CD4-positive, alpha-beta T cell treated with Interleukin-4 for 1 hour (primary cell): ENCODE results near the gene NTPCR.

Experiments
- DNase-seq, 2 donors: peaks; one replicate each; pipeline ENCODE4 v3.0.0-alpha.2; 2020 to 2022

Gene NTPCR

GRCh38 chr1:232927830-232928505 is 22.4 kb upstream of the NTPCR start:
- DNase-seq: no peak

- no peak for DNase-seq
Measured at GRCh38 chr1:232932486-232933425, 17.7 kb upstream of the NTPCR start.

GRCh38 chr1:232936941-232937340 is 13.5 kb upstream of the NTPCR start:
- no peak for DNase-seq

- DNase-seq: no peak
Measured at GRCh38 chr1:232937741-232938375, 12.6 kb upstream of the NTPCR start.

GRCh38 chr1:232938926-232939325 is 11.5 kb upstream of the NTPCR start:
- no peak for DNase-seq

GRCh38 chr1:232939748-232940147 is 10.7 kb upstream of the NTPCR start:
- DNase-seq: no peak

GRCh38 chr1:232940262-232940661 is 10.1 kb upstream of the NTPCR start:
- no peak for DNase-seq

- no peak for DNase-seq
Measured at GRCh38 chr1:232942413-232943294, 7.8 kb upstream of the NTPCR start.

GRCh38 chr1:232943679-232944252 is 6.6 kb upstream of the NTPCR start:
- no peak for DNase-seq

GRCh38 chr1:232944347-232944746 is 6.1 kb upstream of the NTPCR start:
- no peak for DNase-seq

- no peak for DNase-seq
Measured at GRCh38 chr1:232949636-232950196, 695 bp upstream of the NTPCR start.

GRCh38 chr1:232951180-232951579 is 769 bp downstream of the NTPCR start:
- DNase-seq: peak in 1 of 2 donors; percentile 25

- no peak for DNase-seq
Measured at GRCh38 chr1:232951605-232952004, 1.2 kb downstream of the NTPCR start.

GRCh38 chr1:232952514-232953499 is 2.4 kb downstream of the NTPCR start:
- DNase-seq: peak; percentile 21 to 40

GRCh38 chr1:232954594-232955365 is 4.4 kb downstream of the NTPCR start:
- no peak for DNase-seq

GRCh38 chr1:232956081-232956480 is 5.7 kb downstream of the NTPCR start:
- DNase-seq: no peak

- DNase-seq: no peak
Measured at GRCh38 chr1:232958067-232958466, 7.7 kb downstream of the NTPCR start.

- DNase-seq: no peak
Measured at GRCh38 chr1:232962761-232963745, 12.6 kb downstream of the NTPCR start.
